SH-SY5Y (cell line): ENCODE results near the gene RHBDD1.

Experiments used
- GATA2 ChIP-seq: IDR thresholded peaks from 2 replicates; pipeline ENCODE4 v1.6.1; 2011; ENCODE audit warnings: mild to moderate bottlenecking, low read depth, low read length
- GATA3 ChIP-seq: IDR thresholded peaks from 2 replicates; pipeline ENCODE4 v1.6.1; 2011; ENCODE audit warnings: low read depth, mild to moderate bottlenecking, low read length, moderate library complexity

Gene RHBDD1

DNA sequence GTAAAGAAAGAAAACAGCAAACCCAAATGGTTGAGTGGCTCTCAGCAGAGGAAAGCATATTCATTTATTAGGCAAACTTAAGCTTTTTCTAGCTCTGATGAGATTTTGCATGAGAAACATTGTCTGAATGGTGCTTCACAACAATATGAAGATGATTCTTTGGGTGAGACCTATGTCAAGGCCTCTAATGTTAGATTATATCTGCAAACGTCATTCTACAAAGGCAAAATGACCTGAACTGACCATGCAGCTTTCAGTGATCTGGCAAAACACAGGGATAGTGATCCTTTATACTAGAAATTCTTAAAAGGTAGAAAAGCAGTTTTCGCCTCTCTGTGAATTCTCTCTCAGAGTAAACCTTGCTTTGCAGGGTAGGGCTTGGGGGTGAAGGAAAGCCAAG is 11.7 kb downstream of the RHBDD1 start:
- no peak for TF ChIP-seq GATA2
- TF ChIP-seq GATA3 = no peak

DNA sequence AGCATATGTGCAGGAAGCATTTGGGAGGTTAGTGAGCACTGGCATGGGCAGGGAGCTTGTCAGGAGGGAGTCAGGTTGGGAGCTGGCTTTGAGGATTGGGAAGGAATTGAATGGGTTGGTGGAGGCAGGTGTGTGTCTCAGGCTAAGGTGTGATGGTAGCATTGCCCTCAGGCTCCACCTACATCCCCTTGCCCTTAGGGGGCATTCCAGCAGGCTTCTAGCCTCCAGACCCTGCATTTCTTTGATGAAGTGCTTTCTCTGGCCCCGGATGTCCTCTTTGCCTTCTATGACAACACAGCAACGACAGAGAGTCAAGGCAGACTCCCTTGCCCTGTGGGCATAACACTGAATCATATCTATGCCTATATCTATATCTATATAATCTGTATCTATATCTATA is 13.5 kb downstream of the RHBDD1 start:
- TF ChIP-seq GATA3 (no peak), GATA2 (no peak)

DNA sequence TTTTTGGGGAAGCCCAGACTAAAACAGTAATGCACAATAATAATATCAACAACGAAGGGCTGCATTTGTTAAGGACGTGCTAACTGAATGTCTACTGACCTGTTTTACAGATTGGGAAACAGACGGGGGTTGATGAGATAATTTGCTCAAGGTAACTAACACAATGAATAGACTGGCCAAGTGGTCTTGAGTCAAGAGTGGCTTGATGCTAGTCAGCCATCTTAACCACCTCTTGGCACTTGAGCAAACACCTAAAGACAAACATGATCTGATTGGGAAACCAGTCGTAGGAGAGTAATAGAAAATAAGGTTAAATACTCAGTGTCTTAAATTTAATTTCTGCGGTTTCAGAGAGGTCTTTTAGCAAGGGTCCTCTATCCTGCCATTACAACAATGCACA is 14.2 kb downstream of the RHBDD1 start:
- TF ChIP-seq GATA3 (no peak), GATA2 (no peak)

DNA sequence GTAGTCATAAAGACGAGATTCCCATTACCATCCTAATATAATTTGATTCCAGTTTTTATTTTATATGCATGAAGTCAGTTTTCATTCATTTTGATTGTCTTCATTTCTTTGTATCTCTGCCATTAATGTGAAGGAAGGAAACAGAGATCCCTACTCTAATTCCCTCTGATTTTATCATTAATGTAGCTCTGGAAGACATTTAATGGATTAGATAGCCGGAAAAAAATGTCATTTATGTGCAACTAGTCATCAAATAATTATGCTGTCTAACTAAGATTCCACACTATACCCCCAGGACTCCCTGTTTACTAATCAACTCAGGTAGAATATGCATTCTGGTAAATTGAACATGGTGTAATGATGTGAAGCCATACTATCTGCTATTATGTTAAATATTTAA is 19.9 kb downstream of the RHBDD1 start:
- TF ChIP-seq GATA3 (no peak), GATA2 (no peak)

DNA sequence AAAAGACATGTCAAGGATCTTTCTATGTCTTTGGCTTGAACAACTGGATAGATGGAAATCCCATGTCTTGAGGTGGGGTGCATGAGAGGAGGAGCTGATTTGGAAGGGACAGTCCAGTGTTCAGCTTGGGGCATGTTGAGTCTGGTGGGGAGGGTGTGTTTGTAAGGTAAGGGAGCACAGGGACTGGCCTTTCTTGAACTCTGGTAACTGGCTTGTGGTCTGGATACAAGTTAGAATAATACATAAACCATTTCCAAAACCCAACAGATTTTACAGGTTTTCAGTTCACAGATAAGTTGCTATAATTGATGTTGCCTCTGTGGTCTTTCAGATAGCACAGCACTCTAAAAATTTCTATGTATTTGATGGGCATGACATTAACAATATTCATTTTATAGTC is 24.2 kb downstream of the RHBDD1 start:
- TF ChIP-seq GATA3 = no peak
- TF ChIP-seq GATA2 = no peak

DNA sequence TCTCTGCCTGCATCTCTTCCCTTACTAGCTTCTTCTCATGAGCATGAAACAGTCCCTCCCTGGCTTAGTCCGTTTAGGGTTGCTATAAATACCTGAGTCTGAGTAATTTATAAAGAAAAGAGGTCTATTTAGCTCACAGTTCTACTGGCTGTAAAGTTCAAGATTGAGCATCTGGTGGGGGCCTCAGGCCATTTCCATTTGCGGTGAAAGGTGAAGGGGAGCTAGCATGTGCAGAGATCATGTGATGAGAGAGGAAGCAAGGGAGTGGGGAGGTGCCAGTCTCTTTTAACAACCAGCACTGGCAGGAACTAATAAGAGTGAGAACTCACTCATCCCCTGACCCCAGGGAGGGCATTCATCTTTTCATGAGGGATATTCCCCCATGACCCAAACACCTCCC is 26.8 kb downstream of the RHBDD1 start:
- TF ChIP-seq GATA3 (no peak), GATA2 (no peak)

DNA sequence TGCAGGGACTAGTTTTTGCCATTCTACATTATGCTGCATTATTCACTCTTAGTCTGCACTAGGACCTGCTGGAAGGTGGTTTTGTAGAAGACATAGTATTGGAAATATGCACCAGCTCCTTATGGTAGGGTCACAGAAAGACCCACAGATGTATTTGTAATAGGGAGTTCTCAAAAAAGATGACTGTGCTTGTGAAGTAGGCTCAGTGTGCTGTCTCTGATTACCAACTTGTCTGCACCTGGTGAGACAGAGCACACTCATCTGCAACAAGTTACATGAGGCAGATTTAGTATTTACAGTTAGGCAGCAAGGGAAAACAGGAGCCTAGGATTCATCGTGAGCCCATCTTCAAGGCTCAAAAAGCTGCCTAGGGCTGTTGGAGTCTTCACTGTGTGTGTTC is 29.4 kb downstream of the RHBDD1 start:
- TF ChIP-seq GATA2 (no peak), GATA3 (no peak)

DNA sequence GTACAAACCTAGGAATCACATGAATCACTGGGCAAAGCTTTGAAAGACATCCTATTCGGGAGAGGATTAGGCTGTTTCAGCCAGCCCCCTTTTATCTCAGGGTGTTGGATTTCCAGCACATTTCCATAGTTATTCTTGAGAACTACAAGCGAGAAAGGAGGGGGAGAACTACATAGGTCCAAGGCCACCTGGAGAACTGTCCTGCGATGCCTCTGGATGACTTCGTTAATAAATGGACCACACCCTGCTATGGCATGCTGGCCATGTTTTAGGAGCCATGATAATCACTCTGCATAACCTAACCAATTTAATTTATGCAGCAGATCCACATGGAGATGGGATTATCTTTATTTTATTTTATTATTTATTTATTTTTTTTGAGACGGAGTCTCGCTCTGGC is 29.9 kb downstream of the RHBDD1 start:
- TF ChIP-seq GATA2 = no peak
- no peak for TF ChIP-seq GATA3

DNA sequence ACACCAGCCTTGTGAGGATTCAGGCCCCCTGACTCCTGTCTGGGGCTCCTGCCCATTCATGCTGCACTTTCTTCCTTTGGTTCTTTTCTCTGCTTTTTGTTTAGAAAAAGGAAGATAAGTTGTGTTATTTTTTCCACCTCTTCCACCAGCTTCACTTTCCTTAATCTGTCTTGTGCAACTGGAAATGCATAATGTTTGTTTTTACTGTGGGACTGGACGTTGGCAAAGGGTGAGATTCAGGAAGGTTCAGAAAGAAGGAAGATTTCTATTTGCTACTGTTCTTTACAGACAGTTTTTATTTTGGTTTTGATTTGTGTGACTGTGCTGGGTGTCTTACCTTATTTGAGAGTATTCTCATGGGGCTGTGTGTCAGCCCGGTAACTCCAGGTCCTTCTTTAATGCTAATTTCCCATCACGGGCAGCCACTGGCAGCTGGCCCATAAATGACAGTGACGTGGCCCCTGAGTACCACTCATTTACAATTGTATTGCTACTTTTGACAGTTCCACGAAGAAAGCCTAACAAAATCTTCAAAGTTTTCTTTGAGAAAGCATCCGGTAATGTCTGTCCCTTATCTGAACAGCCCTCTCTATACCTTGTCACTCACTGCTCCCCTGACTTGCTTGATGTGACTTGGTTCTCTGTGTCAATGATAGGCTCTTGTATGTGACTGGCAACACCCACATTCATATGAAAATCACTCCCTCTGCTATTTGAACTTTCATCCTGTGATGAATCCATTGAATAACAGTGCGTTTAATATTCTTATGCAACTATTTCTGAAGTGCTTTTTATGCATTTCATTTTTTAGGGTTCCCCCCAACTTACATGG is 32.7 kb downstream of the RHBDD1 start:
- no peak for TF ChIP-seq GATA2
- no peak for TF ChIP-seq GATA3

DNA sequence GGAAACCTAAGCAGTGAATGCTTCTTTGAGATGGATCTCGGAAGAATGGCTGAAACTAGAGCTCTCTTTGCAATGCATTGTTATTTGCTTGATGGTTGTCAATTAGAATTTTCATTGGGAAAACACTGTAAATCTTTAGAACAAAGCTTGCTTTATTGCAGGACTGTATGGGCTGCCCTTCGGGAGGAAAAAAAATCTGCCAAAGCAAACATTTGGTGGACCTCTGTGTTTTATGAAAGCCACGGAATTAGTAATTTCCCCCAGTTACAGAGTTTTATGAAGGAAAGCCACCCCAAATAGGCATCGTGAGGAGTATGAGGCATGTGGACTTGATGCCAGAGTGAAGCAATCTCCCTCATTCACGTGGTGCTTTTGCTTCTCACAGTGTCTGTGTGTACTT is 33.5 kb downstream of the RHBDD1 start:
- TF ChIP-seq GATA2 = no peak
- TF ChIP-seq GATA3 = no peak

DNA sequence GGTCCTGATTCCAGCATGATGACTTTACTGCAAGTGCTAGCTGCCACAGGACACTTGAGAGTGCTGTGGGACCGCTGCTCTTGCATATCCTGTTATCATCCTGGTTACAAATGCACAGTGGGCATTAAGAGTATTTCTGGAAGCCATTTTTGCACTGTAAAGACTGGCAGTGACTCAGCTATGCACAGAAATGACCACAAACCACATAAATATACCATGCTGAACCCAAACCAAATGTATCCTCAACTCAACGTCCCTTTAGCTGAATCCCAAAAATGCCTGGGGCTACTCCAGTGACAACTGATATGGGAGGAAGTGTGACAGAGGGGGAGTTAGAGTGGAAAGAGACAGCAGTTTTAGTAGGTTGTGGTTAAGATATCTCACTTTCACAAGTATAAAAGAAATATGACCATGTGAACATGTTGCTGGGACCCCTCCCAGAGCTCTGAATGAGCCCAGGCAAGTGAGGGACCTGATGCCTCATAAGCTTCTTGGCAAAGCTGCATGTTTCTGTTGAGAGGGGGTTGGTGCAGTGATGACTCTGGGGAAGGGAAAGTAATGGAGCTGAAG is 37.3 kb downstream of the RHBDD1 start:
- TF ChIP-seq GATA3 (no peak), GATA2 (no peak)

DNA sequence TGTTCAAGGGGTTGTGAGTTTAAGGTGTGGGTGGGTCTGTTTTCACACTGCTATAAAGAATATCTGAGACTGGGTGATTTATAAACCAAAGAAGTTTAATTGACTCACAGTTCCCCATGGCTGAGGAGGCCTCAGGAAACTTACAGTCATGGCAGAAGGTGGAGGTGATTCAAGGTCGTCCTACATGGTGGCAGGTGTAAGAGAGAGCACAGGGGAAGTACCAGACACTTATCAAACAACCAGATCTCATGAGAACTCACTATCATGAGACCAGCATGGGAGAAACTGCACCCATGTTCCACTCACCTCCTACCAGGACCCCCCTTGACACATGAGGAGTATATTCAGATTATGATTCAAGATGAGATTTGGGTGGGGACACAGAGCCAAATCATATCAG is 38.0 kb downstream of the RHBDD1 start:
- no peak for TF ChIP-seq GATA2
- TF ChIP-seq GATA3 = no peak

DNA sequence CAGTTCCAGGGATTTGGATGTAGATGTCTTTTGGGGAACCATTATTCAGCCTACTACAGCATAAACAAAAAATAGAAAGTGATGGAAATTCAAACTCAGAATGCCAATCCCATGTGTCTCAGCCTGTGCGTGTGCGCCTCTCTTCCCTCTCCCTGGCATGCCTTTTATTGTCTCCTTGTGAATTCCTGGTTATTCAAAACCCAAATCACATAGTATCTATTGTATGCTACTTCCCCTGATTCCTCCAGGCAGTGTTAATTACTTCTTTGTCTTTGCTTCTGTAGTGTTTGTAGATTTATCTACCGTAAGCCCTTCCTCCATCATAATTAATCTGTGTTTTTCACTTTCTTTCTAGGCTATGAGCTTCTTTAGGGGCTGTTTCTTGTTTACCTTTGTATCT is 38.9 kb downstream of the RHBDD1 start:
- no peak for TF ChIP-seq GATA2
- TF ChIP-seq GATA3 = no peak

DNA sequence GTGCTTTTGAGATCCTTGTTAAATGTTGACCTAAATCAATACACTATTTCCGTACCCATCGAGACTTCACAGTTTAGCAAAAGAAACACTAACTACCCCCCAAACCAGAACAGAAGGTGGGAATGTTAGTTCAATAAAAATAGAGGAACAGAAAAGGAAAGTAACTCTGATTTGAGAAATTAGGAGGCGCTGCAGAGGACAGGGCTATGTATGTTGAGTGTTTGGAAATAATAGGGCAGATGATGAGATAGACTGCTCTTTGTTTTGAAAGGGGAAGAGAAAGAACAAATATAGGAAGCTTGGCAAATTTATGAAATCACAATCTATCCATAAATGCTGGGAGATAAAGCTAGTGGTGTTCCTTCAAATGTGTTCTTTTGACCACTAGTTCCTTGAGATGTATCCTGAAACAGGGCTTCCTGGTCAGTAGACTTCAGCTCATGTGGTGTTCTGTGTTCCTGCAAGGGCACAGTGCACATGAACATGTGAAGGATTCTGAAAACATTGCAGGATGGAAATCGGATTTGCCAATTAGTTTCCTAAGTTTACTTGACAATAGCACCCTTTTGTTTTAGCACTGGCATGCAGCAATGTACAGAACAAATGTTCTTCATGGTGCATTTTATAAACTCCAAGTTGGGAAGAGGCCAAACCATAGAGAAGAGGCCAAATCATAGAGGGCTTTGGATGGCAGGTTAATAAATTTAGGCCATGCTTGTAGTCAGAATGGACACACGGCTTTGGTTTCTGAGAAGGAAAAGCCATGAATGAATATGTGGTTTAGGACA is 39.8 kb downstream of the RHBDD1 start:
- TF ChIP-seq GATA2 (no peak), GATA3 (no peak)

DNA sequence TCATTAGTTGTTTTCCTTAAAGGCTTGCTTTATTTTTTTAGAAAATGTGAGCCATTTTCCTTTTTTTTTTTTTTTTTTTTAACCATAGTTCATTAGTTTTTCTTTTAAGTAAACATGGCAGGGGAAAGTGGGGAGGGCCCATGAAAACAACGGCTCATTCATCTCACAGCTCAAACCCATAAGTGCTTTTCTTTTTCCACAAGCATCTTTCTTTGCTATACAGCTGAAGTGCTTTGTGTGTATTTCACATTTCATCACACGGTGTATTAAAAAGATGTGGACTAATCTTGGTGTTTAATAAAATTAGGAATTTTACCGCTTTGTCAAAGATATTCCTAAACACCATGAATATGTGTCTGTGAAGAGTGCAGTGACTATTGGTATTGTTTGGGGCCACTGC is 41.6 kb downstream of the RHBDD1 start:
- no peak for TF ChIP-seq GATA2
- TF ChIP-seq GATA3 = no peak
